K562 (cell line): Measurements from ENCODE around the gene CALM3. TPM values are rescaled to one million over a fixed set of nuclear protein-coding genes. Genes with fewer than 3 reads are reported as not detected.
A peak's percentile ranks its signal among the peaks of the same experiment; 100 is the strongest.

Experiments
- BCL6 ChIP-seq: fragments of 250-450 bp; sonication (Bioruptor Pico); IDR thresholded peaks from 2 replicates; pipeline ENCODE4 v1.4.0; 2020
- CCNT2 ChIP-seq: IDR thresholded peaks from 2 replicates; pipeline ENCODE4 v1.6.1; 2011; ENCODE audit warnings: borderline replicate concordance, low read depth, mild to moderate bottlenecking, moderate library complexity, mixed read lengths, low read length; ENCODE audit not compliant: insufficient read length; ENCODE audit errors: extremely low read depth
- GATAD2A ChIP-seq: fragments of 450-650 bp; IDR thresholded peaks from 2 replicates; pipeline ENCODE4 v1.6.1; 2017
- HCFC1 ChIP-seq: IDR thresholded peaks from 2 replicates; pipeline ENCODE4 v1.6.1; 2012; ENCODE audit warnings: low read depth, low read length, improper control_type of control experiment
- HNRNPLL ChIP-seq: fragments of 200-400 bp; formaldehyde crosslinking; IDR thresholded peaks from 2 replicates; pipeline ENCODE4 v1.6.1; 2017; ENCODE audit warnings: low read length, low read depth, mild to moderate bottlenecking; ENCODE audit not compliant: poor library complexity, severe bottlenecking
- JUN ChIP-seq, 2 experiments: sonication (generic) in 1 of 2; formaldehyde crosslinking in 1 of 2; IDR thresholded peaks; 2 replicates each; pipeline versions ENCODE4 v1.6.1 to v1.8.0; 2012 to 2022; ENCODE audit warnings: borderline replicate concordance in 2 of 2, mild to moderate bottlenecking in 2 of 2, improper control_type of control experiment in 1 of 2, low read depth in 1 of 2, low read length in 1 of 2, missing genetic modification reagents in 1 of 2
- LCOR ChIP-seq: sonication (generic); formaldehyde crosslinking; IDR thresholded peaks from 2 replicates; pipeline ENCODE4 v1.8.0; 2022; ENCODE audit warnings: mild to moderate bottlenecking, missing genetic modification reagents
- MYC ChIP-seq, 2 experiments: fragments of 250-450 bp in 1 of 2; sonication (Bioruptor Pico) in 1 of 2; IDR thresholded peaks; 2 replicates each; pipeline versions ENCODE4 v1.5.1 to v1.6.1; 2012 to 2021; ENCODE audit warnings: low read depth in 2 of 2, borderline replicate concordance in 1 of 2, improper control_type of control experiment in 1 of 2, low read length in 1 of 2, mild to moderate bottlenecking in 1 of 2, moderate library complexity in 1 of 2
- POLR2A ChIP-seq: fragments of 450-650 bp; conservative IDR thresholded peaks from 2 replicates; pipeline ENCODE4 v1.6.1; 2016
- POLR2AphosphoS5 ChIP-seq: IDR thresholded peaks from 2 replicates; pipeline ENCODE4 v1.6.1; 2011; ENCODE audit warnings: mild to moderate bottlenecking, low read depth, low read length, moderate library complexity; ENCODE audit not compliant: control insufficient read depth, insufficient read depth
- POLR2B ChIP-seq: fragments of 450-650 bp; IDR thresholded peaks from 2 replicates; pipeline ENCODE4 v1.6.1; 2018; ENCODE audit warnings: low read depth; ENCODE audit not compliant: partially characterized antibody
- XRCC5 ChIP-seq: fragments of 200-400 bp; formaldehyde crosslinking; IDR thresholded peaks from 2 replicates; pipeline ENCODE4 v1.6.1; 2017; ENCODE audit warnings: low read depth, mild to moderate bottlenecking, low read length
- ZNF133 ChIP-seq: fragments of 250-450 bp; sonication (Bioruptor Pico); IDR thresholded peaks from 2 replicates; pipeline ENCODE4 v1.4.0; 2020; ENCODE audit warnings: mild to moderate bottlenecking
- ZNF217 ChIP-seq: sonication (generic); formaldehyde crosslinking; IDR thresholded peaks from 2 replicates; pipeline ENCODE4 v1.8.0; 2022; ENCODE audit warnings: mild to moderate bottlenecking, missing genetic modification reagents
- ZNF224 ChIP-seq: sonication (generic); formaldehyde crosslinking; IDR thresholded peaks from 2 replicates; pipeline ENCODE4 v1.8.0; 2022; ENCODE audit warnings: mild to moderate bottlenecking, missing genetic modification reagents
- polyA plus RNA-seq, 8 experiments: library from polyadenylated mRNA; depleted of rRNA in 4 of 8; stranded (reverse) in 5 of 8; unstranded in 3 of 8; fragments of >200 nt; fragmentation: Nextera tagmentation in 2 of 8; fragmentation: Illumina TruSeq in 1 of 8; extraction: Ambion mirVana in 2 of 8; extraction: Trizol in 1 of 8; gene quantifications; 2 replicates each; pipeline versions ENCODE4 v1.2.1 to v1.2.3, GENCODE V29; 2011 to 2014; ENCODE audit warnings: inconsistent platforms in 1 of 8, missing spikeins in 1 of 8
- total RNA-seq, 7 experiments: library from RNA; depleted of rRNA in 6 of 7; stranded (reverse); fragments of >200 nt in 6 of 7; fragmentation: Illumina TruSeq in 2 of 7; extraction: Trizol in 2 of 7; gene quantifications; 2 replicates each; pipeline versions ENCODE4 v1.2.1 to v1.2.3, GENCODE V29; 2011 to 2021; ENCODE audit warnings: low replicate concordance in 1 of 7
- TF ChIP-seq, protein P1 (sequence below): fragments of 250-450 bp; sonication (Bioruptor Pico); IDR thresholded peaks from 2 replicates; pipeline ENCODE4 v1.8.0; 2022; ENCODE audit warnings: moderate library complexity, mild to moderate bottlenecking, inconsistent platforms
- TF ChIP-seq, protein P2 (sequence below), 2 experiments: fragments of 450-650 bp in 1 of 2; sonication (generic) in 1 of 2; formaldehyde crosslinking in 1 of 2; IDR thresholded peaks; 2 replicates each; pipeline versions ENCODE4 v1.7.1 to v1.9.0; 2016 to 2022; ENCODE audit warnings: inconsistent platforms in 1 of 2, mild to moderate bottlenecking in 1 of 2, missing genetic modification reagents in 1 of 2

CALM3 gene
- total and polyA plus RNA-seq, 9 of the 15 experiments (the other 6 are each of a cell fraction or from before 2014, with no cell fraction given), result 34.6 to 350 (median 156) TPM

DNA sequence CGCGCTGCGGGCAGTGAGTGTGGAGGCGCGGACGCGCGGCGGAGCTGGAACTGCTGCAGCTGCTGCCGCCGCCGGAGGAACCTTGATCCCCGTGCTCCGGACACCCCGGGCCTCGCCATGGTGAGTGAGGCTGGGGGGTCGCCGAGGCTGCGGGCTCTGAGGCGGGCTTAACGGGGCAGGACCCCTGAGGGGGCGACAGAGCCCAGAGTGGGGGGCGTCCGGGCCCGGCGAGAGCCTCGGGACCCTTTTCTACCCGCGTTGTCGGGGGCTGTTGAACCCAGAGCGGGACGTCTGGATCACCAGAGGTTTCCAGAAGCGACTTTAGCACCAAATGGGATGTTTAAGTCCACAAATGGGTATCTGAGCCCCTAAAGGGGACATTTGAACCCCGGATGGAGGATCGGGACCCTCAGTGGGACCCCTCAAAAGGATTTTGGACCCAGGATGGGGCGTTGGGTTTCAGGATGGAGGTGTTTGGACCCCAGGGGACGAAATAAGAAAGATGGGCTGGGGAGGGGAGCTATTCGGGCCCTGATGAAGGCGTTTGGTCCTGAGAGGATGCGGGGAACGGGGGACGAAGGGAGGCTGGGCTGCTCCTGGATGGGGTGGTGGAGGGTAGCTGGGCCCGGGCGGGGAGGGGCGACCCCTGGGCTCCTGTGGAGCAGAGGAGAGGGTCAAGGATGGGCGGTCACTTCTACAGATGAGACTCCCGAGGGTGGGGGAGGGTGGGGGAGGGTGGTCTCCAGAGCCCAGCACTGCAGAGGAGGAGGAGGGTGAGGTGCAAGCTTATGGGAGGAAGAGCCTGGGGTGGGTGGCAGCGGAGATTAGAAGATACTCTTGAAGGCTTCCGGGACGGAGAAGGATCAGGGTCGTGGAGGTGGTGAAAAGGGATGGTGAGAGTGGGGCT, at the start of gene CALM3 (continued):
- TF ChIP-seq POLR2AphosphoS5 (peak; percentile 50; the same call in 1 of the 2 replicates), LCOR (CRISPR knock-in tag) (no peak), MYC (IDR thresholded peaks at IDR 0.05; ENCODE audit: low read depth, low read length) (no peak), MYC (CRISPR knock-in tag; IDR thresholded peaks at IDR 0.05; ENCODE audit: borderline replicate concordance, low read depth) (0 out of 2 replicates have a peak, but pooled peaks have one; percentile 20), CCNT2 (no peak), JUN (IDR thresholded peaks at IDR 0.05; ENCODE audit: borderline replicate concordance, low read depth, low read length) (no peak), JUN (CRISPR knock-in tag; IDR thresholded peaks at IDR 0.05; ENCODE audit: borderline replicate concordance) (0 out of 2 replicates have a peak, but pooled peaks have one; percentile 12), HNRNPLL (no peak), XRCC5 (peak; percentile 30; the same call in 1 of the 2 replicates), BCL6 (no peak), HCFC1 (no peak; the same call in 1 of the 2 replicates), ZNF133 (CRISPR knock-in tag) (no peak), POLR2A (peak; percentile 76), POLR2B (peak; percentile 51), ZNF224 (CRISPR knock-in tag) (no peak), GATAD2A (no peak), ZNF217 (CRISPR knock-in tag) (no peak)
- TF ChIP-seq, protein P1, sequence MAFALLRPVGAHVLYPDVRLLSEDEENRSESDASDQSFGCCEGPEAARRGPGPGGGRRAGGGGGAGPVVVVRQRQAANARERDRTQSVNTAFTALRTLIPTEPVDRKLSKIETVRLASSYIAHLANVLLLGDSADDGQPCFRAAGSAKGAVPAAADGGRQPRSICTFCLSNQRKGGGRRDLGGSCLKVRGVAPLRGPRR (CRISPR knock-in tag), result no peak
- TF ChIP-seq, protein P2, sequence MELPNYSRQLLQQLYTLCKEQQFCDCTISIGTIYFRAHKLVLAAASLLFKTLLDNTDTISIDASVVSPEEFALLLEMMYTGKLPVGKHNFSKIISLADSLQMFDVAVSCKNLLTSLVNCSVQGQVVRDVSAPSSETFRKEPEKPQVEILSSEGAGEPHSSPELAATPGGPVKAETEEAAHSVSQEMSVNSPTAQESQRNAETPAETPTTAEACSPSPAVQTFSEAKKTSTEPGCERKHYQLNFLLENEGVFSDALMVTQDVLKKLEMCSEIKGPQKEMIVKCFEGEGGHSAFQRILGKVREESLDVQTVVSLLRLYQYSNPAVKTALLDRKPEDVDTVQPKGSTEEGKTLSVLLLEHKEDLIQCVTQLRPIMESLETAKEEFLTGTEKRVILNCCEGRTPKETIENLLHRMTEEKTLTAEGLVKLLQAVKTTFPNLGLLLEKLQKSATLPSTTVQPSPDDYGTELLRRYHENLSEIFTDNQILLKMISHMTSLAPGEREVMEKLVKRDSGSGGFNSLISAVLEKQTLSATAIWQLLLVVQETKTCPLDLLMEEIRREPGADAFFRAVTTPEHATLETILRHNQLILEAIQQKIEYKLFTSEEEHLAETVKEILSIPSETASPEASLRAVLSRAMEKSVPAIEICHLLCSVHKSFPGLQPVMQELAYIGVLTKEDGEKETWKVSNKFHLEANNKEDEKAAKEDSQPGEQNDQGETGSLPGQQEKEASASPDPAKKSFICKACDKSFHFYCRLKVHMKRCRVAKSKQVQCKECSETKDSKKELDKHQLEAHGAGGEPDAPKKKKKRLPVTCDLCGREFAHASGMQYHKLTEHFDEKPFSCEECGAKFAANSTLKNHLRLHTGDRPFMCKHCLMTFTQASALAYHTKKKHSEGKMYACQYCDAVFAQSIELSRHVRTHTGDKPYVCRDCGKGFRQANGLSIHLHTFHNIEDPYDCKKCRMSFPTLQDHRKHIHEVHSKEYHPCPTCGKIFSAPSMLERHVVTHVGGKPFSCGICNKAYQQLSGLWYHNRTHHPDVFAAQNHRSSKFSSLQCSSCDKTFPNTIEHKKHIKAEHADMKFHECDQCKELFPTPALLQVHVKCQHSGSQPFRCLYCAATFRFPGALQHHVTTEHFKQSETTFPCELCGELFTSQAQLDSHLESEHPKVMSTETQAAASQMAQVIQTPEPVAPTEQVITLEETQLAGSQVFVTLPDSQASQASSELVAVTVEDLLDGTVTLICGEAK (IDR thresholded peaks at IDR 0.05), result no peak
- TF ChIP-seq, protein P2 (CRISPR knock-in tag; IDR thresholded peaks at IDR 0.05), result no peak
